Neutrophil (primary cell): ENCODE results near the gene SLC35E2B.
"Not testable (repeated sequence)": the region's sequence is repeated elsewhere in the genome, so short reads cannot be mapped to it uniquely, and the experiment has no call there.

Experiments
- H3K27ac ChIP-seq: fragments of 200-600 bp; sonication (generic); 2 replicates; pipeline ENCODE4 v1.5.1; 2016; ENCODE audit warnings: mild to moderate bottlenecking, moderate library complexity
- H3K27me3 ChIP-seq: fragments of 200-600 bp; sonication (generic); 2 replicates; pipeline ENCODE4 v1.6.0; 2016; ENCODE audit warnings: mild to moderate bottlenecking
- H3K36me3 ChIP-seq: fragments of 200-600 bp; sonication (generic); 2 replicates; pipeline ENCODE4 v1.5.1; 2017
- H3K4me1 ChIP-seq, 2 experiments: fragments of 200-600 bp in 1 of 2; sonication (generic) in 1 of 2; 1 replicate in 1 of 2; 2 replicates in 1 of 2; pipeline versions ENCODE4 v1.5.1 to v1.6.1; 2013 to 2016; ENCODE audit warnings: low read depth in 1 of 2, low read length in 1 of 2, mild to moderate bottlenecking in 1 of 2, moderate library complexity in 1 of 2; ENCODE audit not compliant: control insufficient read depth in 1 of 2, insufficient read depth in 1 of 2
- H3K4me3 ChIP-seq, 2 experiments: fragments of 200-600 bp in 1 of 2; sonication (generic) in 1 of 2; 1 replicate in 1 of 2; 2 replicates in 1 of 2; pipeline ENCODE4 v1.5.1; 2013 to 2016; ENCODE audit warnings: low read depth in 1 of 2, low read length in 1 of 2, mild to moderate bottlenecking in 1 of 2, moderate library complexity in 1 of 2
- H3K9me3 ChIP-seq: fragments of 200-600 bp; sonication (generic); 2 replicates; pipeline ENCODE4 v1.5.1; 2016
- CTCF ChIP-seq: fragments of 200-600 bp; sonication (generic); IDR thresholded peaks from 2 replicates; pipeline ENCODE4 v1.5.1; 2016; ENCODE audit warnings: antibody characterized with exemption

SLC35E2B gene

GRCh38 chr1:1703796-1704195 is 11.2 kb upstream of the SLC35E2B start:
- Histone ChIP-seq H3K4me1 (no peaks in the 10 kb centered on the region), H3K27ac (no peak overlapping the region), H3K9me3 (no peaks in the 10 kb centered on the region), H3K4me3 (no peak overlapping the region), H3K27me3 (peaks cover 6% of the 10 kb centered on the region), H3K36me3 (peaks cover 34% of the 10 kb centered on the region)
- TF ChIP-seq CTCF, result no peak

- H3K4me1 ChIP-seq, H3K9me3 ChIP-seq, H3K27me3 ChIP-seq, H3K27ac ChIP-seq, H3K4me3 ChIP-seq: not testable (repeated sequence)
- peaks cover 31% of the 10 kb centered on the region for H3K36me3 ChIP-seq
These were observed 9.9 kb upstream of the SLC35E2B start for GRCh38 chr1:1702506-1702905.

- H3K27ac ChIP-seq, H3K9me3 ChIP-seq, H3K4me1 ChIP-seq, H3K27me3 ChIP-seq, H3K4me3 ChIP-seq: not testable (repeated sequence)
- H3K36me3 ChIP-seq, result peaks cover 17% of the 10 kb centered on the region
These were observed 8.0 kb upstream of the SLC35E2B start for GRCh38 chr1:1700557-1700956.

- not testable (repeated sequence) for H3K9me3 ChIP-seq, H3K27me3 ChIP-seq, H3K4me1 ChIP-seq, H3K27ac ChIP-seq, H3K4me3 ChIP-seq
- H3K36me3 ChIP-seq, result peaks cover 17% of the 10 kb centered on the region
These were observed 7.5 kb upstream of the SLC35E2B start for GRCh38 chr1:1700067-1700466.

- not testable (repeated sequence) for H3K27me3 ChIP-seq, H3K4me1 ChIP-seq, H3K4me3 ChIP-seq, H3K9me3 ChIP-seq, H3K36me3 ChIP-seq, H3K27ac ChIP-seq
These were observed 6.5 kb upstream of the SLC35E2B start for GRCh38 chr1:1699061-1699460.

- not testable (repeated sequence) for H3K27me3 ChIP-seq, H3K4me1 ChIP-seq, H3K4me3 ChIP-seq, H3K27ac ChIP-seq, H3K9me3 ChIP-seq, H3K36me3 ChIP-seq
These were observed 5.0 kb upstream of the SLC35E2B start for GRCh38 chr1:1697358-1698183.

- H3K4me3 ChIP-seq, H3K27ac ChIP-seq, H3K27me3 ChIP-seq, H3K9me3 ChIP-seq, H3K36me3 ChIP-seq, H3K4me1 ChIP-seq: not testable (repeated sequence)
These were observed 4.1 kb upstream of the SLC35E2B start for GRCh38 chr1:1696431-1697357.

- not testable (repeated sequence) for H3K36me3 ChIP-seq, H3K27me3 ChIP-seq, H3K4me1 ChIP-seq, H3K9me3 ChIP-seq
- Histone ChIP-seq H3K27ac (peak overlapping the region; percentile 87), H3K4me3 (peak overlapping the region; percentile 61 to 82)
These were observed 276 bp downstream of the SLC35E2B start for GRCh38 chr1:1692324-1692713.

GRCh38 chr1:1691443-1691842 is 1.2 kb downstream of the SLC35E2B start:
- peaks cover 7 to 13% of the 10 kb centered on the region in 2 experiments for H3K4me1 ChIP-seq
- not testable (repeated sequence) for H3K27me3 ChIP-seq, H3K4me3 ChIP-seq, H3K27ac ChIP-seq, H3K9me3 ChIP-seq, H3K36me3 ChIP-seq

GRCh38 chr1:1689526-1689925 is 3.1 kb downstream of the SLC35E2B start:
- H3K36me3 ChIP-seq, H3K27me3 ChIP-seq, H3K4me3 ChIP-seq, H3K27ac ChIP-seq, H3K9me3 ChIP-seq: not testable (repeated sequence)
- H3K4me1 ChIP-seq, result peaks cover 18 to 23% of the 10 kb centered on the region in 2 experiments
